NK-92 treated with Interleukin-12 subunit alpha and Interleukin-12 subunit beta, amount 100 ng/mL, for 24 hours (cell line): ENCODE data around the gene MIF4GD.
"Not testable (repeated sequence)": the region's sequence is repeated elsewhere in the genome, so short reads cannot be mapped to it uniquely, and the experiment has no call there.

Source experiments
- DNase-seq: peaks from one replicate; lab custom pipeline; 2025; lab: John Stamatoyannopoulos, UW

MIF4GD gene

GRCh38 chr17:75260641-75261335 is 10.2 kb downstream of the MIF4GD start:
- DNase-seq = peak; percentile 47

GRCh38 chr17:75257228-75257627 is 13.8 kb downstream of the MIF4GD start:
- not testable (repeated sequence) for DNase-seq

GRCh38 chr17:75255954-75256698 is 14.9 kb downstream of the MIF4GD start:
- DNase-seq = not testable (repeated sequence)

- no peak for DNase-seq
Observed at GRCh38 chr17:75252039-75252816, 18.8 kb downstream of the MIF4GD start.

- no peak for DNase-seq
Observed at GRCh38 chr17:75250009-75250471, 21.0 kb downstream of the MIF4GD start.

GRCh38 chr17:75249564-75249963 is 21.5 kb downstream of the MIF4GD start:
- no peak for DNase-seq

- DNase-seq = no peak
Observed at GRCh38 chr17:75246404-75246803, 24.6 kb downstream of the MIF4GD start.

GRCh38 chr17:75245011-75245410 is 26.0 kb downstream of the MIF4GD start:
- no peak for DNase-seq

GRCh38 chr17:75244133-75244866 is 26.7 kb downstream of the MIF4GD start:
- no peak for DNase-seq

GRCh38 chr17:75242461-75243042 is 28.5 kb downstream of the MIF4GD start:
- no peak for DNase-seq

GRCh38 chr17:75241996-75242460 is 29.0 kb downstream of the MIF4GD start:
- DNase-seq = no peak

- no peak for DNase-seq
Observed at GRCh38 chr17:75241502-75241901, 29.5 kb downstream of the MIF4GD start.

GRCh38 chr17:75241143-75241430 is 29.9 kb downstream of the MIF4GD start:
- no peak for DNase-seq

GRCh38 chr17:75240394-75241142 is 30.5 kb downstream of the MIF4GD start:
- peak; percentile 14 for DNase-seq

GRCh38 chr17:75239778-75240393 is 31.1 kb downstream of the MIF4GD start:
- no peak for DNase-seq

- DNase-seq = no peak
Observed at GRCh38 chr17:75239214-75239613, 31.8 kb downstream of the MIF4GD start.

- peak; percentile 30 for DNase-seq
Observed at GRCh38 chr17:75238684-75239191, 32.3 kb downstream of the MIF4GD start.

- no peak for DNase-seq
Observed at GRCh38 chr17:75238020-75238580, 32.9 kb downstream of the MIF4GD start.

GRCh38 chr17:75237100-75238014 is 33.7 kb downstream of the MIF4GD start:
- no peak for DNase-seq
